GM23248 (cell line): ENCODE data around the gene TXNL4A. TPM values are rescaled to one million over a fixed set of nuclear protein-coding genes. Genes with fewer than 3 reads are reported as not detected.

Experiments
- DNase-seq: peaks from one replicate; pipeline ENCODE4 v3.0.0-alpha.2; 2015
- H2AFZ ChIP-seq: fragments of 200-600 bp; sonication (generic); 2 replicates; pipeline ENCODE4 v1.6.1; 2016; ENCODE audit warnings: antibody characterized with exemption
- H3F3A ChIP-seq: fragments of 200-600 bp; sonication (generic); 2 replicates; pipeline ENCODE4 v1.6.1; 2016; ENCODE audit warnings: mild to moderate bottlenecking, antibody characterized with exemption, mixed run types; ENCODE audit not compliant: insufficient read depth
- H3K27ac ChIP-seq: fragments of 200-600 bp; sonication (generic); 2 replicates; pipeline ENCODE4 v1.5.1; 2016; ENCODE audit warnings: mild to moderate bottlenecking
- H3K27me3 ChIP-seq: fragments of 200-600 bp; sonication (generic); replicated peaks from 2 replicates; pipeline ENCODE4 v1.6.1; 2016; ENCODE audit warnings: mild to moderate bottlenecking; ENCODE audit not compliant: insufficient read depth
- H3K36me3 ChIP-seq: fragments of 200-600 bp; sonication (generic); 2 replicates; pipeline ENCODE4 v1.6.1; 2016; ENCODE audit warnings: low read depth, mild to moderate bottlenecking
- H3K4me1 ChIP-seq: fragments of 200-600 bp; sonication (generic); 2 replicates; pipeline ENCODE4 v1.6.1; 2016; ENCODE audit warnings: mild to moderate bottlenecking; ENCODE audit not compliant: insufficient read depth
- H3K4me2 ChIP-seq: fragments of 200-600 bp; sonication (generic); one replicate; pipeline ENCODE4 v1.6.1; 2016; ENCODE audit warnings: mild to moderate bottlenecking; ENCODE audit not compliant: unreplicated experiment
- H3K4me3 ChIP-seq: fragments of 200-600 bp; sonication (generic); 2 replicates; pipeline ENCODE4 v1.5.1; 2016; ENCODE audit warnings: mild to moderate bottlenecking
- H3K79me2 ChIP-seq: fragments of 200-600 bp; sonication (generic); 2 replicates; pipeline ENCODE4 v1.6.1; 2016; ENCODE audit warnings: mild to moderate bottlenecking; ENCODE audit not compliant: insufficient read depth
- H3K9ac ChIP-seq: fragments of 200-600 bp; sonication (generic); 2 replicates; pipeline ENCODE4 v1.6.1; 2016; ENCODE audit warnings: mild to moderate bottlenecking
- H3K9me2 ChIP-seq: fragments of 200-600 bp; sonication (generic); 2 replicates; pipeline ENCODE4 v1.6.1; 2016; ENCODE audit warnings: mixed run types, mild to moderate bottlenecking, moderate library complexity; ENCODE audit not compliant: insufficient read depth
- H3K9me3 ChIP-seq: fragments of 200-600 bp; sonication (generic); one replicate; pipeline ENCODE4 v1.6.1; 2017; ENCODE audit warnings: low read depth
- H4K20me1 ChIP-seq: fragments of 200-600 bp; sonication (generic); 2 replicates; pipeline ENCODE4 v1.6.0; 2016; ENCODE audit not compliant: insufficient read depth
- EZH2 ChIP-seq: fragments of 200-600 bp; sonication (generic); IDR thresholded peaks from 2 replicates; pipeline ENCODE4 v1.6.1; 2018; ENCODE audit warnings: antibody characterized with exemption, mild to moderate bottlenecking; ENCODE audit not compliant: insufficient read depth, poor library complexity, severe bottlenecking
- EZH2phosphoT487 ChIP-seq: fragments of 200-600 bp; sonication (generic); IDR thresholded peaks from 2 replicates; pipeline ENCODE4 v1.6.1; 2018; ENCODE audit warnings: antibody characterized with exemption, moderate library complexity, mild to moderate bottlenecking, low read depth; ENCODE audit not compliant: insufficient read depth
- WGBS, 2 experiments: methylation state at CpG; one replicate each; pipeline ENCODE4 v1.1.6; 2015 to 2017; ENCODE audit warnings: low lambda C conversion rate in 2 of 2, low coverage in 1 of 2; ENCODE audit errors: missing lambda C conversion rate in 2 of 2; 5-methylcytosine and 5-hydroxymethylcytosine counted together
- in situ Hi-C: fragments of 300-500 bp; cut with MboI; formaldehyde crosslinking; loops from 2 replicates; pipeline ENCODE4 v1.15.0; 2020
- polyA plus RNA-seq: library from polyadenylated mRNA; unstranded; fragments of >200 nt; fragmentation: Nextera tagmentation; extraction: Ambion mirVana; gene quantifications from 2 replicates; pipeline ENCODE4 v1.2.1, GENCODE V29; 2016
- total RNA-seq: library from RNA; depleted of rRNA; stranded (reverse); fragments of >200 nt; shearing (Covaris generic); gene quantifications from 2 replicates; pipeline ENCODE4 v1.2.3, GENCODE V29; 2014

The TXNL4A gene
- total and polyA plus RNA-seq, 2 experiments from 2014 or later = 17.4 to 192 TPM

DNA sequence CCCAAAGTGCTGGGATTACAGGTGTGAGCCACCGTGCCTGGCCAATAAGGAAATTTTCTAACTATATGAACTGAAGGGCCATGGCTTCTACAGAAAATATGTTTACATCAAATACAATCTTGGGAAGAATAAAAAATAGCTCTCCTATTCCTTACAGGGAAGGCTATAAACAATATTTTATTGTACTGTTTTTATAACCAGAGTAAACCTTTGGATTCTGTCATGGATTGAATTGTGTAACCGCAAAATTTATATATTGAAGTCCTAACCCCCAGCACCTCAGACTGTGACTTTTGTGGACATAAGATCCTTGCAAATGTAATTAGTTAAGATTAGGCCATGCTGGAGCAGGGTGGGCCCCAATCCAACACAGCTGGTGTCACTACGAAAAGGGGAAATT lies 15.6 kb downstream of the TXNL4A start:
- H3K79me2 ChIP-seq = peaks cover 75% of the 10 kb centered on the region

GRCh38 chr18:79971986-79972385 lies 16.4 kb downstream of the TXNL4A start:
- Histone ChIP-seq H3K27me3 (no peaks in the 10 kb centered on the region), H3K9me3 (no peaks in the 10 kb centered on the region), H3F3A (peaks cover 8% of the 10 kb centered on the region; the same call in 1 of the 2 replicates), H3K9ac (no peak overlapping the region), H3K9me2 (no peaks in the 10 kb centered on the region), H3K4me2 (no peak overlapping the region), H3K79me2 (peaks cover 67% of the 10 kb centered on the region), H3K27ac (no peak overlapping the region), H3K36me3 (peaks cover 15% of the 10 kb centered on the region; the same call in 1 of the 2 replicates), H3K4me3 (no peak overlapping the region), H4K20me1 (no peaks in the 10 kb centered on the region), H2AFZ (no peak overlapping the region), H3K4me1 (no peaks in the 10 kb centered on the region)
- in situ Hi-C loops = no loop called here
- no peak for DNase-seq
- 90 to 95% methylated on average over 9 of the region's 9 CpGs for WGBS, 2 experiments
- TF ChIP-seq EZH2 (no peak), EZH2phosphoT487 (no peak)

More for the DNA sequence above, 15.6 kb downstream of the TXNL4A start:
- Histone ChIP-seq H2AFZ (no peak overlapping the region), H3K4me3 (no peak overlapping the region), H3K36me3 (peaks cover 15% of the 10 kb centered on the region; the same call in 1 of the 2 replicates), H3K27me3 (no peaks in the 10 kb centered on the region), H3K9ac (no peak overlapping the region), H3K4me2 (no peak overlapping the region), H3K9me3 (no peaks in the 10 kb centered on the region), H3K9me2 (no peaks in the 10 kb centered on the region), H3F3A (peaks cover 8% of the 10 kb centered on the region; the same call in 1 of the 2 replicates), H3K4me1 (no peaks in the 10 kb centered on the region), H3K27ac (no peak overlapping the region), H4K20me1 (no peaks in the 10 kb centered on the region)
- 99 to 100% methylated on average over 3 of the region's 3 CpGs for WGBS, 2 experiments
- no peak for TF ChIP-seq EZH2
- in situ Hi-C loops = no loop called here
- no peak for DNase-seq

DNA sequence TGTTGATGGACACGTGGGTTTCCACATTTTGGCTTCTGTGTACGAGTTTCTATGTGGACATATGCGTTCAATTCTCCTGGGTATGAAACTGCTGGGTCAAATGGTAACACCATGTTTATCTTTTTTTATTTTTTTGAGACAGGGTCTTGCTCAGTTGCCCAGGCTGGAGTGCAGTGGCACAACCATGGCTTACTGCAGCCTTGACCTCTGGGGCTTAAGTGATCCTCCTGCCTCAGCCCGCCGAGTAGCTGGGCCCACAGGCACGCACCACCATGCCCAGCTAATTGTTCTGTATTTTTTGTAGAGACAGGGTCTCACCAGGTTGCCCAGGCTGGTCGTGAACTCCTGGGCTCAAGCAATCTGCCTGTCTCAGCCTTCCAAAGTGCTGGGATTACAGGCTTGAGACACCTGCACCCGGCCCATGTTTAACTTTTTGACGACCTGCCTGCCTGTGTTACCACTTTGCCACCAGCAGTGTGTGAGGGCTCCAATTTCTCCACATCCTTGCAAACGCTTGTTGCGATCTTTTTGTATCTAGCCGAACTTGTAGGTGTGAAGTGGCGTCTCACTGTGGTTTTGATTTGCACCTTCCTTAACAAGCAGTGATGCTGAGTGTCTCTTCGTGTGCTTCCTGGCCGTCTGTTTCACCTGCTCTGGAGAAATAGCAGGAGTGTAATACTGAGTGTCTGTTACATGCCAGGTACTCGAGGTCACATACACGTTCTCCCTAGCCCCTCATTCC lies 17.0 kb downstream of the TXNL4A start:
- Histone ChIP-seq H4K20me1 (no peaks in the 10 kb centered on the region), H3K27me3 (no peaks in the 10 kb centered on the region)
- 94 to 95% methylated on average over 17 of the region's 17 CpGs for whole genome bisulfite sequencing, 2 experiments

GRCh38 chr18:79970419-79971133 lies 17.8 kb downstream of the TXNL4A start:
- Histone ChIP-seq H3K36me3 (peaks cover 14% of the 10 kb centered on the region; the same call in 1 of the 2 replicates), H3K27ac (no peak overlapping the region), H3K4me1 (peaks cover 2% of the 10 kb centered on the region; the same call in 1 of the 2 replicates), H2AFZ (no peak overlapping the region), H3K79me2 (peaks cover 62% of the 10 kb centered on the region), H3K9ac (no peak overlapping the region), H3K9me3 (no peaks in the 10 kb centered on the region), H3F3A (peaks cover 14% of the 10 kb centered on the region; the same call in 1 of the 2 replicates), H4K20me1 (no peaks in the 10 kb centered on the region), H3K9me2 (no peaks in the 10 kb centered on the region), H3K4me2 (no peak overlapping the region), H3K27me3 (no peaks in the 10 kb centered on the region), H3K4me3 (no peak overlapping the region)
- 83 to 88% methylated on average over 12 of the region's 12 CpGs for WGBS, 2 experiments
- DNase-seq = no peak
- in situ Hi-C loops = no loop called here
- TF ChIP-seq EZH2phosphoT487 (no peak), EZH2 (no peak)

More for the DNA sequence above, 17.0 kb downstream of the TXNL4A start:
- Histone ChIP-seq H3K9ac (no peak overlapping the region), H3K9me2 (no peaks in the 10 kb centered on the region), H3K36me3 (peaks cover 15% of the 10 kb centered on the region; the same call in 1 of the 2 replicates), H3K9me3 (no peaks in the 10 kb centered on the region), H3K27ac (no peak overlapping the region), H3K79me2 (peaks cover 65% of the 10 kb centered on the region), H3K4me2 (no peak overlapping the region), H3K4me1 (no peaks in the 10 kb centered on the region), H3F3A (peaks cover 11% of the 10 kb centered on the region; the same call in 1 of the 2 replicates), H2AFZ (no peak overlapping the region), H3K4me3 (no peak overlapping the region)
- in situ Hi-C loops = no loop called here
- no peak for DNase-seq
- TF ChIP-seq EZH2phosphoT487 (no peak), EZH2 (no peak)
